Activated B cell treated with CpG ODN at 0.5 μM for 24 hours (primary cell): ENCODE results near the gene MIPEP. TPM values are rescaled to one million over a fixed set of nuclear protein-coding genes. Genes with fewer than 3 reads are reported as not detected.

Experiments used
- ATAC-seq: fragments of 200-7000 bp; cut with Tn5 transposase; one replicate; pipeline ENCODE4 v1.10.0; 2021; ENCODE audit warnings: low read depth, mild to moderate bottlenecking, moderate library complexity
- CTCF ChIA-PET: fragments of 350-600 bp; sonication (Branson Sonifier 250); formaldehyde crosslinking; loops from one replicate; lab custom pipeline; 2021; ENCODE audit warnings: antibody characterized with exemption; lab: Charles Lee
- POLR2A ChIA-PET: fragments of 350-600 bp; sonication (Branson Sonifier 250); formaldehyde crosslinking; loops from one replicate; lab custom pipeline; 2021; ENCODE audit warnings: antibody characterized with exemption; lab: Charles Lee
- DNase-seq: peaks from one replicate; pipeline ENCODE4 v3.0.0; 2022
- H3K27ac Mint-ChIP-seq: one replicate; pipeline ENCODE4 v1.8.0; 2020; ENCODE audit warnings: mixed read lengths
- H3K27me3 Mint-ChIP-seq: one replicate; pipeline ENCODE4 v1.8.0; 2021; ENCODE audit warnings: mixed read lengths
- H3K36me3 Mint-ChIP-seq: one replicate; pipeline ENCODE4 v1.8.0; 2021; ENCODE audit warnings: low read depth, mixed read lengths
- H3K4me1 Mint-ChIP-seq: one replicate; pipeline ENCODE4 v1.8.0; 2021; ENCODE audit warnings: mixed read lengths
- H3K4me3 Mint-ChIP-seq: one replicate; pipeline ENCODE4 v1.8.0; 2020; ENCODE audit warnings: mild to moderate bottlenecking, mixed read lengths
- H3K9me3 Mint-ChIP-seq: one replicate; pipeline ENCODE4 v1.8.0; 2020; ENCODE audit warnings: mixed read lengths
- CTCF ChIP-seq: fragments of 200-600 bp; IDR thresholded peaks from one replicate; pipeline ENCODE4 v1.8.0; 2022; ENCODE audit warnings: antibody characterized with exemption, mild to moderate bottlenecking
- intact Hi-C: fragments of 100-400 bp; cut with micrococcal nuclease; formaldehyde crosslinking; loops from one replicate; pipeline ENCODE4 v1.15.1; 2024
- total RNA-seq: library from RNA; stranded (reverse); gene quantifications from 2 replicates; pipeline ENCODE4 v1.2.3, GENCODE V29; 2022

MIPEP gene
- total RNA-seq, 1 donor from 2014 or later, result 19.7 TPM

- ChIA-PET POLR2A (no interaction called here), CTCF (no interaction called here)
- Mint-ChIP-seq H3K36me3 (peaks cover 9% of the 10 kb centered on the region), H3K9me3 (no peaks in the 10 kb centered on the region), H3K4me1 (peaks cover 12% of the 10 kb centered on the region), H3K27ac (no peak overlapping the region), H3K4me3 (no peak overlapping the region), H3K27me3 (no peaks in the 10 kb centered on the region)
- intact Hi-C loops, result no loop called here
- DNase-seq, result no peak
- no peak for TF ChIP-seq CTCF
- ATAC-seq, result no peak
Observed at GRCh38 chr13:23866420-23867026, 22.7 kb downstream of the MIPEP start.

- H3K9me3 Mint-ChIP-seq, result no peaks in the 10 kb centered on the region
- no peak for DNase-seq
- no peaks in the 10 kb centered on the region for H3K27me3 Mint-ChIP-seq
- H3K36me3 Mint-ChIP-seq, result peaks cover 13% of the 10 kb centered on the region
- no peak overlapping the region for H3K27ac Mint-ChIP-seq
- ChIA-PET POLR2A (no interaction called here), CTCF (no interaction called here)
- intact Hi-C loops, result no loop called here
- TF ChIP-seq CTCF, result no peak
- H3K4me1 Mint-ChIP-seq, result peaks cover 6% of the 10 kb centered on the region
- H3K4me3 Mint-ChIP-seq, result no peak overlapping the region
- ATAC-seq, result peak; percentile 34
Observed at GRCh38 chr13:23865906-23866305, 23.3 kb downstream of the MIPEP start.

- Mint-ChIP-seq H3K27ac (no peak overlapping the region), H3K36me3 (peaks cover 22% of the 10 kb centered on the region), H3K4me1 (no peaks in the 10 kb centered on the region), H3K27me3 (no peaks in the 10 kb centered on the region), H3K4me3 (no peak overlapping the region), H3K9me3 (no peaks in the 10 kb centered on the region)
- intact Hi-C loops, result no loop called here
- DNase-seq (no peak), ATAC-seq (no peak)
- ChIA-PET CTCF (no interaction called here), POLR2A (no interaction called here)
- no peak for TF ChIP-seq CTCF
Observed at GRCh38 chr13:23865026-23865425, 24.2 kb downstream of the MIPEP start.

GRCh38 chr13:23861310-23861709 lies 27.9 kb downstream of the MIPEP start:
- no peaks in the 10 kb centered on the region for H3K9me3 Mint-ChIP-seq
- H3K4me1 Mint-ChIP-seq, result peaks cover 3% of the 10 kb centered on the region
- H3K4me3 Mint-ChIP-seq, result no peak overlapping the region
- ATAC-seq (no peak), DNase-seq (no peak)
- no peak overlapping the region for H3K27ac Mint-ChIP-seq
- peaks cover 32% of the 10 kb centered on the region for H3K36me3 Mint-ChIP-seq
- CTCF ChIA-PET, result no interaction called here
- POLR2A ChIA-PET, result interaction anchor here (0.7 kb wide), 1 partner anchor 8 kb away, joined by 3 read pairs; no protein-coding TSS in a partner anchor
- intact Hi-C loops, result no loop called here
- no peaks in the 10 kb centered on the region for H3K27me3 Mint-ChIP-seq
- TF ChIP-seq CTCF, result no peak

- no peak for TF ChIP-seq CTCF
- no peaks in the 10 kb centered on the region for H3K9me3 Mint-ChIP-seq
- no peak for ATAC-seq
- H3K36me3 Mint-ChIP-seq, result peaks cover 41% of the 10 kb centered on the region
- H3K4me1 Mint-ChIP-seq, result peaks cover 9% of the 10 kb centered on the region
- no peaks in the 10 kb centered on the region for H3K27me3 Mint-ChIP-seq
- no peak overlapping the region for H3K27ac Mint-ChIP-seq
- no peak for DNase-seq
- ChIA-PET CTCF (no interaction called here), POLR2A (no interaction called here)
- intact Hi-C loops, result no loop called here
- H3K4me3 Mint-ChIP-seq, result no peak overlapping the region
Observed at GRCh38 chr13:23859904-23860303, 29.3 kb downstream of the MIPEP start.
